Prostate gland (tissue), 2 donors: ENCODE measurements around the gene VAV1.

ENCODE experiments used
- CTCF ChIP-seq, 4 experiments: fragments of 200-600 bp in 2 of 4; fragments of 450-650 bp in 2 of 4; sonication (generic) in 2 of 4; IDR thresholded peaks; 1 replicate in 3 of 4; 2 replicates in 1 of 4; pipeline ENCODE4 v1.5.1; 2016 to 2019; ENCODE audit warnings: antibody characterized with exemption in 4 of 4, mild to moderate bottlenecking in 2 of 4, moderate library complexity in 2 of 4
- POLR2A ChIP-seq: fragments of 450-650 bp; IDR thresholded peaks from one replicate; pipeline ENCODE4 v1.6.1; 2016; ENCODE audit warnings: antibody characterized with exemption, mild to moderate bottlenecking

GRCh38 chr19:6852001-6852400 lies 79.5 kb downstream of the VAV1 start:
- TF ChIP-seq POLR2A (no peak), CTCF (IDR thresholded peaks at IDR 0.05) (no peak)
